ENCODE results near the gene MLC1. TPM values are rescaled to one million over a fixed set of nuclear protein-coding genes. Genes with fewer than 3 reads are reported as not detected.

The MLC1 gene
- total RNA-seq, 1 donor from 2014 or later: 0.09 TPM

DNA sequence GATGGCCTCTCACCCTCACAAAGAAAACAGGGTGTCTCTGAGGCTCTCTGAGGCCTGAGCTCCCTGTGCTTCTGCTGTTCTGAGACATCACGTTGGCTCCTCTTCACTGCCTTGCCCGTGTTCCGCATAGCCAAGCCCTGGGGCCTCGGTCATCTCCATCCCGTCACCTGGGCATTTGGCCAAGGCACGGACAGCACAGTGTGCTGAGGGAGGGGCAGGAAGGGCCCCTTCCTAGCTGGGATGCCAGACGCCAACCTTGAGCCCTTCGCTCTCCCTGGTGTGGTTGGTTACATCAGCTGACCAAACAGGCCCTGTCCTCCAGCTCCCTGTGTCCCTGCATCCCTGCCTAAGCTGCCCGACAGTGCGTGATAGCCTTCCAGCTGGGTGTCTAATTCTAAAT lies 30.5 kb upstream of the MLC1 start:
- H3K4me3 ChIP-seq (ENCODE audit: insufficient read depth, low read depth, low read length): no peak overlapping the region
- no peak overlapping the region for H3K27ac Mint-ChIP-seq (ENCODE audit: unreplicated experiment)
- peak overlapping the region; percentile 28 for H2AFZ ChIP-seq (ENCODE audit: low read depth, low read length)
- H3K9me3 Mint-ChIP-seq (ENCODE audit: unreplicated experiment): peaks cover 4% of the 10 kb centered on the region
- H3K36me3 Mint-ChIP-seq (ENCODE audit: low read depth, unreplicated experiment): no peaks in the 10 kb centered on the region
- H3K27ac ChIP-seq (ENCODE audit: low read depth, low read length): no peak overlapping the region
- DNase-seq (ENCODE audit: low read depth) (peak; percentile 42), FAIRE-seq (no peak)
- no peaks in the 10 kb centered on the region for H3K9me3 ChIP-seq (ENCODE audit: insufficient read depth, low read depth, low read length)
- no peaks in the 10 kb centered on the region for H3K36me3 ChIP-seq (ENCODE audit: insufficient read depth, low read length)
- no peaks in the 10 kb centered on the region for H3K27me3 Mint-ChIP-seq (ENCODE audit: low read depth, unreplicated experiment)
- H3K4me1 Mint-ChIP-seq (ENCODE audit: low read depth, unreplicated experiment): peaks cover 44% of the 10 kb centered on the region
- no peak for TF ChIP-seq EZH2 (IDR thresholded peaks at IDR 0.05; ENCODE audit: insufficient read depth, low read length)
- TF ChIP-seq, protein P1, sequence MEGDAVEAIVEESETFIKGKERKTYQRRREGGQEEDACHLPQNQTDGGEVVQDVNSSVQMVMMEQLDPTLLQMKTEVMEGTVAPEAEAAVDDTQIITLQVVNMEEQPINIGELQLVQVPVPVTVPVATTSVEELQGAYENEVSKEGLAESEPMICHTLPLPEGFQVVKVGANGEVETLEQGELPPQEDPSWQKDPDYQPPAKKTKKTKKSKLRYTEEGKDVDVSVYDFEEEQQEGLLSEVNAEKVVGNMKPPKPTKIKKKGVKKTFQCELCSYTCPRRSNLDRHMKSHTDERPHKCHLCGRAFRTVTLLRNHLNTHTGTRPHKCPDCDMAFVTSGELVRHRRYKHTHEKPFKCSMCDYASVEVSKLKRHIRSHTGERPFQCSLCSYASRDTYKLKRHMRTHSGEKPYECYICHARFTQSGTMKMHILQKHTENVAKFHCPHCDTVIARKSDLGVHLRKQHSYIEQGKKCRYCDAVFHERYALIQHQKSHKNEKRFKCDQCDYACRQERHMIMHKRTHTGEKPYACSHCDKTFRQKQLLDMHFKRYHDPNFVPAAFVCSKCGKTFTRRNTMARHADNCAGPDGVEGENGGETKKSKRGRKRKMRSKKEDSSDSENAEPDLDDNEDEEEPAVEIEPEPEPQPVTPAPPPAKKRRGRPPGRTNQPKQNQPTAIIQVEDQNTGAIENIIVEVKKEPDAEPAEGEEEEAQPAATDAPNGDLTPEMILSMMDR (IDR thresholded peaks at IDR 0.05; ENCODE audit: insufficient read depth, low read depth, low read length): no peak
- H3K9ac ChIP-seq (ENCODE audit: low read length): no peak overlapping the region
- H3K27me3 ChIP-seq (ENCODE audit: insufficient read depth, low read length): no peaks in the 10 kb centered on the region
- H3K79me2 ChIP-seq (ENCODE audit: insufficient read depth, low read length): no peaks in the 10 kb centered on the region
- H4K20me1 ChIP-seq (ENCODE audit: insufficient read depth, low read length): no peaks in the 10 kb centered on the region
- H3K4me1 ChIP-seq (ENCODE audit: insufficient read depth, low read length): peaks cover 54% of the 10 kb centered on the region
- H3K4me2 ChIP-seq (ENCODE audit: low read length): no peak overlapping the region
- peak overlapping the region; percentile 15 for H3K4me3 Mint-ChIP-seq (ENCODE audit: unreplicated experiment)

DNA sequence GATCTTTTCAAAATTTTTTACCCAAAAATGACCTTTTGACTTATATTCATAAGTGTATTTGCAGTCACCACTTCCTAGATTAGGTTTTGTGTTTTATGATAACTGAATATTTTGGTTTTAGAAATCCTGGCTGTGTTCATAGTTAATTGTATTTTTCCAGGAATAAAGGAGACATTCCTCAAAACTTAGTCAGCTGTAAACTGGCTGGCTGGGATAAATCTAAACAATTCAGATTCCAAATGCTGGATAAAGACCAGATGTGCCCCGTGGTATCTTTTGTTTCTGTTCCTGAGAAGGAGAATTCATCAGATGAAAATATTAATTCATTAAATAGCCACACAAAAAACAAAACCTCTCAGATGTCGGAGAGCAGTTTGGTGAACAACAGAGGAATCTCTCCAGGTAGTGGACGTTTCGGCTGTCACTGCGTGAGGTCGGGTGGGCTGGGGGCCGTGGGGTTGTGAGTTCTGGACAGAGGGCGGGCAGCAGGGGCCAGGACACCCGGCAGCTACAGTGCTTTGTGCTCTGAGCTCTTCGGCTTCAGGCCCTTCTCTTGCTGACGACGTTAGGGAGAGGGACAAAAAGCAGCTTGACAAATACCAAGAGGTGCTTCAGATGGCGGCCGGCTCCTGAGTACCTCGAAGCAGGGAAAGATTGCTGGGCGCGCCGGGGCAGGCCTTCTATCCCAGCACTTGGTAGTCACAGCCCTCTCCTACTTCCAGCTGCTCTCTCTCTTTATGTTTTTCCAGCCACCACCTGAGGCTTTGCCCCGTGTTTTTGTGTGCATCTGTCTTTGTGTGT lies 29.2 kb upstream of the MLC1 start:
- no peaks in the 10 kb centered on the region for H3K79me2 ChIP-seq (ENCODE audit: insufficient read depth, low read length)
- H3K27ac ChIP-seq (ENCODE audit: low read depth, low read length): peak overlapping the region; percentile 85
- Mint-ChIP-seq H3K4me3 (ENCODE audit: unreplicated experiment) (peak overlapping the region; percentile 72), H3K9me3 (ENCODE audit: unreplicated experiment) (no peaks in the 10 kb centered on the region), H3K27ac (ENCODE audit: unreplicated experiment) (peak overlapping the region; percentile 84), H3K27me3 (ENCODE audit: low read depth, unreplicated experiment) (no peaks in the 10 kb centered on the region), H3K4me1 (ENCODE audit: low read depth, unreplicated experiment) (peaks cover 44% of the 10 kb centered on the region), H3K36me3 (ENCODE audit: low read depth, unreplicated experiment) (no peaks in the 10 kb centered on the region)
- TF ChIP-seq EZH2 (IDR thresholded peaks at IDR 0.05; ENCODE audit: insufficient read depth, low read length): no peak
- TF ChIP-seq, protein P1 (IDR thresholded peaks at IDR 0.05; ENCODE audit: insufficient read depth, low read depth, low read length): no peak
- H2AFZ ChIP-seq (ENCODE audit: low read depth, low read length): peak overlapping the region; percentile 72
- H3K36me3 ChIP-seq (ENCODE audit: insufficient read depth, low read length): no peaks in the 10 kb centered on the region
- DNase-seq (ENCODE audit: low read depth): peak; percentile 81
- FAIRE-seq: peak; percentile 95
- peak overlapping the region; percentile 85 for H3K4me2 ChIP-seq (ENCODE audit: low read length)
- H3K9ac ChIP-seq (ENCODE audit: low read length): peak overlapping the region; percentile 85
- H3K9me3 ChIP-seq (ENCODE audit: insufficient read depth, low read depth, low read length): no peaks in the 10 kb centered on the region
- H4K20me1 ChIP-seq (ENCODE audit: insufficient read depth, low read length): no peaks in the 10 kb centered on the region
- peaks cover 47% of the 10 kb centered on the region for H3K4me1 ChIP-seq (ENCODE audit: insufficient read depth, low read length)
- H3K27me3 ChIP-seq (ENCODE audit: insufficient read depth, low read length): no peaks in the 10 kb centered on the region
- peak overlapping the region; percentile 58 for H3K4me3 ChIP-seq (ENCODE audit: insufficient read depth, low read depth, low read length)
